OCI-LY1 (cell line): ENCODE data around the gene CRKL.

Source experiments
- H2AFZ ChIP-seq: fragments of 200-600 bp; sonication (generic), shearing (Covaris generic); 2 replicates; pipeline ENCODE4 v1.6.0; 2014; ENCODE audit warnings: antibody characterized with exemption, mild to moderate bottlenecking, low read length
- H3F3A ChIP-seq: fragments of 200-600 bp; sonication (generic), shearing (Covaris generic); 2 replicates; pipeline ENCODE4 v1.6.0; 2014; ENCODE audit warnings: mild to moderate bottlenecking, antibody characterized with exemption, low read length, moderate library complexity; ENCODE audit not compliant: insufficient read depth
- H3K27ac ChIP-seq: fragments of 200-600 bp; sonication (generic); 2 replicates; pipeline ENCODE4 v1.5.1; 2014; ENCODE audit warnings: low read length, mixed run types, mild to moderate bottlenecking, low read depth; ENCODE audit not compliant: poor library complexity, severe bottlenecking
- H3K27me3 ChIP-seq: fragments of 200-600 bp; sonication (generic); 2 replicates; pipeline ENCODE4 v1.6.0; 2014; ENCODE audit warnings: antibody characterized with exemption, mild to moderate bottlenecking, low read length, moderate library complexity; ENCODE audit not compliant: insufficient read depth
- H3K36me3 ChIP-seq: fragments of 200-600 bp; sonication (generic); 2 replicates; pipeline ENCODE4 v1.6.1; 2014; ENCODE audit warnings: mild to moderate bottlenecking, antibody characterized with exemption, low read length, moderate library complexity, mixed read lengths; ENCODE audit not compliant: insufficient read depth
- H3K4me1 ChIP-seq: fragments of 200-600 bp; sonication (generic); 2 replicates; pipeline ENCODE4 v1.5.1; 2014; ENCODE audit warnings: mild to moderate bottlenecking, low read length, moderate library complexity; ENCODE audit not compliant: insufficient read depth, severe bottlenecking
- H3K4me2 ChIP-seq: fragments of 200-600 bp; sonication (generic), shearing (Covaris generic); 2 replicates; pipeline ENCODE4 v1.6.1; 2014; ENCODE audit warnings: low read length
- H3K4me3 ChIP-seq: fragments of 200-600 bp; sonication (generic); 2 replicates; pipeline ENCODE4 v1.5.1; 2014; ENCODE audit warnings: low read length, low read depth, mild to moderate bottlenecking, mixed read lengths; ENCODE audit not compliant: poor library complexity, severe bottlenecking
- H3K79me2 ChIP-seq: fragments of 200-600 bp; shearing (Covaris generic); 2 replicates; pipeline ENCODE4 v1.6.1; 2016; ENCODE audit warnings: mixed run types, low read length, mixed read lengths; ENCODE audit not compliant: insufficient read depth
- H3K9ac ChIP-seq: fragments of 200-600 bp; sonication (generic), shearing (Covaris generic); 2 replicates; pipeline ENCODE4 v1.6.1; 2014; ENCODE audit warnings: mild to moderate bottlenecking, low read length, mixed read lengths
- H3K9me2 ChIP-seq: fragments of 200-600 bp; sonication (generic), shearing (Covaris generic); 2 replicates; pipeline ENCODE4 v1.6.1; 2014; ENCODE audit warnings: low read depth, mild to moderate bottlenecking, low read length, mixed read lengths
- H3K9me3 ChIP-seq: fragments of 200-600 bp; shearing (Covaris generic); 2 replicates; pipeline ENCODE4 v1.6.1; 2014; ENCODE audit warnings: low read length, mixed read lengths
- H4K20me1 ChIP-seq: fragments of 200-600 bp; sonication (generic), shearing (Covaris generic); 2 replicates; pipeline ENCODE4 v1.6.0; 2016; ENCODE audit warnings: mild to moderate bottlenecking, low read length; ENCODE audit not compliant: insufficient read depth
- EZH2 ChIP-seq: fragments of 200-600 bp; sonication (generic), shearing (Covaris generic); IDR thresholded peaks from 2 replicates; pipeline ENCODE4 v1.8.0; 2017; ENCODE audit warnings: borderline replicate concordance, mixed run types, mild to moderate bottlenecking, antibody characterized with exemption, low read length, moderate library complexity, mixed read lengths
- TF ChIP-seq, protein P1 (sequence below): fragments of 200-600 bp; sonication (generic), shearing (Covaris generic); IDR thresholded peaks from 2 replicates; pipeline ENCODE4 v1.5.1; 2017; ENCODE audit warnings: mild to moderate bottlenecking, antibody characterized with exemption, low read length, moderate library complexity, mixed read lengths

The CRKL gene

DNA sequence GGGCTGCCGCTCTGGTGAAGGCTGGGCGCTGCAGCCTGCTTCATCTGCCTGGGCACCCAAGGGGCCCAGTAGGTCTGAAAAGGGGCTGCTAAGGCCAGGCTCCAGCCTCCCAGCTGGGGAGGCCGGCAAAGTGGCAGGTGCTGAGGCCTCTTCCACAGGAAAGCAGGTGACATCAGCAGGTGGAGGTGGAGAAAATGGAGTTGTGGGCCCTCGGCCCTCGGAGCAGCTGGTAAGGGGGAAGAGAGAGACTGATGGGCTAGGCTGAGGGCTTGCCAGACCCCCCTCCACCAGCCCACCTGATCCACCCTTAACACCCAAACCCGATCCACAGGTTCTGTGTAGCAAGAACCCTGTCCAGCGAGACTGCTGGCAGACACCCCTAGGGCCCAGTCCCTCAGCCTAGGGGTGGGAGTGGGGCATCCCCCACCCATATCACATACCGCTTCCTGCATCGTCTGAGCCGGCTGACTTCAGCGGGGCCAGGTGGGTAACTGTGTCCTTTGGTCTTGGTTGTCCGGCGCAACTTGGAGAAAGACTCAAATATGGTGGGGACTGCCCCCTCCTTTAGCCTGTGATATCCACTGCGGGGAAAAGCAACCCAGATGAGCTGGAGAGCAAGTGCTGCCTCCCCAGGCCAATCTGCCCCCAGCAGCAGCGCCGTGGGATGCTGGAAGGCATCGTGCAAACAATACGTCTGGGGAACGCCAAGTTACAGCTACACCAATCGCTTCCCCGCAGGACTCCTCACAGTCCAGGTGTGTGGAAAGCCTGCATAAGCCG lies 83.2 kb downstream of the CRKL start:
- Histone ChIP-seq H3K9me3 (no peaks in the 10 kb centered on the region), H3K36me3 (peaks cover 28% of the 10 kb centered on the region; the same call in 1 of the 2 replicates), H4K20me1 (no peaks in the 10 kb centered on the region), H2AFZ (no peak overlapping the region), H3K9ac (peak overlapping the region; percentile 97), H3F3A (no peaks in the 10 kb centered on the region), H3K79me2 (peaks cover 7% of the 10 kb centered on the region; the same call in 1 of the 2 replicates), H3K4me3 (peak overlapping the region; percentile 85), H3K9me2 (no peaks in the 10 kb centered on the region), H3K4me1 (peaks cover 36% of the 10 kb centered on the region), H3K27me3 (no peaks in the 10 kb centered on the region), H3K4me2 (peak overlapping the region; percentile 98), H3K27ac (peak overlapping the region; percentile 95)
- TF ChIP-seq, protein P1, sequence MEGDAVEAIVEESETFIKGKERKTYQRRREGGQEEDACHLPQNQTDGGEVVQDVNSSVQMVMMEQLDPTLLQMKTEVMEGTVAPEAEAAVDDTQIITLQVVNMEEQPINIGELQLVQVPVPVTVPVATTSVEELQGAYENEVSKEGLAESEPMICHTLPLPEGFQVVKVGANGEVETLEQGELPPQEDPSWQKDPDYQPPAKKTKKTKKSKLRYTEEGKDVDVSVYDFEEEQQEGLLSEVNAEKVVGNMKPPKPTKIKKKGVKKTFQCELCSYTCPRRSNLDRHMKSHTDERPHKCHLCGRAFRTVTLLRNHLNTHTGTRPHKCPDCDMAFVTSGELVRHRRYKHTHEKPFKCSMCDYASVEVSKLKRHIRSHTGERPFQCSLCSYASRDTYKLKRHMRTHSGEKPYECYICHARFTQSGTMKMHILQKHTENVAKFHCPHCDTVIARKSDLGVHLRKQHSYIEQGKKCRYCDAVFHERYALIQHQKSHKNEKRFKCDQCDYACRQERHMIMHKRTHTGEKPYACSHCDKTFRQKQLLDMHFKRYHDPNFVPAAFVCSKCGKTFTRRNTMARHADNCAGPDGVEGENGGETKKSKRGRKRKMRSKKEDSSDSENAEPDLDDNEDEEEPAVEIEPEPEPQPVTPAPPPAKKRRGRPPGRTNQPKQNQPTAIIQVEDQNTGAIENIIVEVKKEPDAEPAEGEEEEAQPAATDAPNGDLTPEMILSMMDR = peak; percentile 16; the same call in 1 of the 2 replicates
- no peak for TF ChIP-seq EZH2

DNA sequence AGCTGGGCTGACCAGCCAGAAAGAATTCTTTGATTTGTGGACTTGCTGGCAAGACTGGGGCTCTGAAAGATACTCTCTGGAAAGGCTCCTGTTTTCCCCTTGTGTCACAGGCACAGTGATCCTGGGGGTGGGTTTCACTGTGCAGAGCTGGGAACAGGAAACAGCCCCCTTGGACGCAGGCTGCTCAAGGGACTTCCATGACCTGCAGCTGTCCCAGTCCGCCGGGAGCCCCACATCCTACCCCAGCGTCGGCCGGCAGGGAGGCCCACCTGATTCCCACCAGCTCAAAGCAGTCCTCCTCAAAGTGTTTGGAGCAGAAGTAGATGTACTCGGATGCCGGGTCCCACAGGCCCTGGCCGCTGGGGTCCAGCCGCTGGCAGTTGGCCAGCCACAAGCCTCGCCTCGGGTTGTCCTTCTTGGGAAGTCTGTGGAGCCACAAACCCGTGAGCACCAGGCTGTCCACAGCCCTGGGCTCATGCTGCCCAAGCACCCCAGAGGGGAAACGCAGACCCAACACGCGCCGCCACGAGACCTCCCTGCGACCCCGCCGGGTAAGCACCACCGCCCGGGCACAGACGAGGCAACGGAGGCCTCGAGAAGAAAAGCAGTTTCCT lies 83.9 kb downstream of the CRKL start:
- Histone ChIP-seq H3K4me3 (peak overlapping the region; percentile 85), H3K4me2 (peak overlapping the region; percentile 98), H3K36me3 (peaks cover 28% of the 10 kb centered on the region; the same call in 1 of the 2 replicates), H3K9me2 (no peaks in the 10 kb centered on the region), H4K20me1 (no peaks in the 10 kb centered on the region), H3K79me2 (peaks cover 7% of the 10 kb centered on the region; the same call in 1 of the 2 replicates), H3F3A (no peaks in the 10 kb centered on the region), H3K9ac (peak overlapping the region; percentile 97), H3K4me1 (peaks cover 36% of the 10 kb centered on the region), H3K27ac (peak overlapping the region; percentile 95), H3K9me3 (no peaks in the 10 kb centered on the region), H3K27me3 (no peaks in the 10 kb centered on the region), H2AFZ (no peak overlapping the region)
- TF ChIP-seq, protein P1 = no peak
- no peak for TF ChIP-seq EZH2

DNA sequence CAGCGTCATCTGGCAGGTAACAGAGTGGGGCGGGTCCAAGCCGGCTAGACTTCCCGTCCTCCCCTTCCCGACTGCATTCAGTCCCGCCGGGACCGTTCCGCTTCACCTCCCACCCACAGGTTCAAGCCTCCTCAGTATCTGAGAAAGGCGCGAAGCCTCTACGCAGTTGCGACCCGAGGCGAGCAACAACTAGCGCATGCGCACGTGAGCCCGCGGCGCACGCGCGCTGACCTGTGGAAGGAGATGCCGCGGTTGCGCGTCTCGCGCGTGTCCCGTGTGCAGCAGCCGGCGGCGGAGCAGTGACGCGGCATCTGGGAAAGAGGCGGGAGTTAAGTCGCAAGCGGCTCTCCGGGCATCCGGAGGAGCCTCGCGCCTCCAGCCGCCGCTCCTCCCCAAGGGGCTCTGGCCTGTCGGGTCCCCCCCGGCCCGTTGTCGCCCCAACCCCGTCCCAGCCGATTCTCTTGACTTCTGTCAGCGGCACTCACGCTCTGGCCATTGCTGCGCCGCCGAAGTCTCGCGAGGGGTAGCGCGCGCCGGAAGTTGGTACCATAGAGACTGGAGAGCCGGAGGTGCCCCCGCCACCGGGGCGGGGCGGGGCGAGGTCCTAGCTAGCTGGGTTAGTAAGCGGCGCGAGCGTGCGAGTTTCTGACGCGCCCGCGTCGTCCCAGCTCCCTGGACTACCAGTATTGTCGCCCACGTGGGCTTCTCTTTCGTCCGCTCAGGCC lies 84.6 kb downstream of the CRKL start, which contains the start of gene THAP7:
THAP7 (minus strand) TSS at position 518 of the 725 bp plus-strand sequence; CDS start at position 311, 207 bp downstream.
- peaks cover 28% of the 10 kb centered on the region; the same call in 1 of the 2 replicates for H3K36me3 ChIP-seq
- no peaks in the 10 kb centered on the region for H3F3A ChIP-seq
- no peak within 1 kb of the TSS for H2AFZ ChIP-seq
- no peak for TF ChIP-seq EZH2
- TF ChIP-seq, protein P1 = no peak
- no peaks in the 10 kb centered on the region for H3K9me3 ChIP-seq
- H3K27me3 ChIP-seq = no peaks in the 10 kb centered on the region
- H3K9me2 ChIP-seq = no peaks in the 10 kb centered on the region
- H3K27ac ChIP-seq = peak within 1 kb of the TSS; percentile 95
- peaks cover 7% of the 10 kb centered on the region; the same call in 1 of the 2 replicates for H3K79me2 ChIP-seq
- H3K4me3 ChIP-seq = peak within 1 kb of the TSS; percentile 85
- peaks cover 36% of the 10 kb centered on the region for H3K4me1 ChIP-seq
- peak within 1 kb of the TSS; percentile 98 for H3K4me2 ChIP-seq
- H4K20me1 ChIP-seq = no peaks in the 10 kb centered on the region
- peak within 1 kb of the TSS; percentile 97 for H3K9ac ChIP-seq
